DMS53 treated with DMSO at 0.1 percent for 48 hours (cell line): ENCODE data around the gene BST2.

ENCODE experiments used
- DNase-seq: peaks from one replicate; lab custom pipeline; 2025; ENCODE audit not compliant: unreplicated experiment; lab: John Stamatoyannopoulos, UW

BST2 gene

DNA sequence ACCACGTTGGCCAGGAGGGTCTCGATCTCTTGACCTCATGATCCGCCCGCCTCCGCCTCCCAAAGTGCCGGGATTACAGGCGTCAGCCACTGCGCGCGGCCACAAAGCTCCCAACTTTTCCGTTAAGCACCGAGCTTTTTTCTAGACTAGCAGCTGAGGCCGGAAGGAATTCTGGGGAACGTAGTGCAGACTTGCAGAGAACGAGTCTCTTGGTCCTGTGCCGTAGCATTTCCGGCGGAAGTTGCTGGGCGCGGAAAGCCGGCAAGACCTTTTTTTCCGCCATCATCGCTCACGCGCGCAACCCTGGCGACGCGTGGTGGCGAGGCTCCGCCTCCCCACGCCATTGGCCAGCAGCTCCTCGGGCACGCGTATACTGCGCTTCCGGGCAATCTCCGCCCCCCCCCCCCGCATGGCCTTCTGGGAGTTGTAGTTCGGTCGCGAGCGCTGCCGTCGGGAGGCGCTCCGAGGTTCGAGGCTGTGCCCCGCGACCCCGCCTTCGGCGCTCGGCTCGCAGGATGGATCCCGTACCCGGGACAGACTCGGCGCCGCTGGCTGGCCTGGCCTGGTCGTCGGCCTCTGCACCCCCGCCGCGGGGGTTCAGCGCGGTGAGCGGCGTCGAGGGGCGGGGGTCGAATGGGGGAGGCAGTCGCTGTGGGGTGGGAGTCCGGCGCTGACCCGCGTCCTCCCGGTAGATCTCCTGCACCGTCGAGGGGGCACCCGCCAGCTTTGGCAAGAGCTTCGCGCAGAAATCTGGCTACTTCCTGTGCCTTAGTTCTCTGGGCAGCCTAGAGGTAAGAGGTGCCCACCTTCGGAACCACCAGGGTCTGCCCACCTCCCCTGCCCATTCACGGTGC is 14.4 kb upstream of the BST2 start, which contains the start of gene MVB12A:
Gene MVB12A (plus strand): TSS at position 427 of the 854 bp plus-strand sequence. CDS start 89 bp downstream, at position 516.
- peak; percentile 88 for DNase-seq

- no peak for DNase-seq
Observed at GRCh38 chr19:17419154-17419620, 13.8 kb upstream of the BST2 start.

DNA sequence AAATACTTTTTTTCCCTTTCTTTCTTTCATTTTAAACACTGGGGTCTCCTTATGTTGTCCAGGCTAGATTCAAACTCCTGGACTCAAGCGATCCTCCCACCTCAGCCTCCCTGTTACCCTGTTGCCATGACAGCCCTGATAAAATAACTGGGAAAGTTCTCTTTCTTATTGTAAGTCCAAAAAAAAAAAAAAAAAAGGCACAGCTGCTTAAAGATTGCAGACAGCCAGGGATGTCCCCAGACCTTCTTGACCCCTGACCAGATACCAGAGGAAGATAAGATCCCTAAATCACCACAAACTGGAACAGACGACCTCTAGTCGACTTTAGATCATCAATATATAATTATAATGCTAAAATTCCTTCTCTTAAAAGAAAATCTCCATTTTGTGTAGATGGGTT is 13.3 kb upstream of the BST2 start:
- no peak for DNase-seq

DNA sequence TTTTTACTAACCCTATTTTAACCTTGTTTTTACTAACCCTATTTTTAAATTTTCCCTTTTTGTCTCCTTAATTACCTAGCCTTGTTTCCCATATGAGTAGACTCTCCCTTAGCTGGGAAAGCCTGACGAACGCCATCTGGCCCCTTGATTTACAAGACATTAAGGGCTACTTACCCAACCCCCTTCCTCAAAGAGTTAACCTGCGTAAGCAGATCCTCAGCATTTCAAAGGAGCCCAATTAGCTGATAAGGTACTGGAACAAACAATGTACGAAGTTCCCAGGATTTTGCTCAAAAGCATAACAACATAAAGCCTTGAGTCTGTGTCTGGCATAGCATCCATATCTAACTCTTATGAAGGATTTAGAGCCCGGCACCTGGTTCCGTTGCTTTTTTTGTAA is 9.7 kb upstream of the BST2 start:
- DNase-seq = no peak

- no peak for DNase-seq
Observed at GRCh38 chr19:17414097-17414496, 8.7 kb upstream of the BST2 start.

GRCh38 chr19:17411801-17412200 is 6.4 kb upstream of the BST2 start:
- DNase-seq = no peak

DNA sequence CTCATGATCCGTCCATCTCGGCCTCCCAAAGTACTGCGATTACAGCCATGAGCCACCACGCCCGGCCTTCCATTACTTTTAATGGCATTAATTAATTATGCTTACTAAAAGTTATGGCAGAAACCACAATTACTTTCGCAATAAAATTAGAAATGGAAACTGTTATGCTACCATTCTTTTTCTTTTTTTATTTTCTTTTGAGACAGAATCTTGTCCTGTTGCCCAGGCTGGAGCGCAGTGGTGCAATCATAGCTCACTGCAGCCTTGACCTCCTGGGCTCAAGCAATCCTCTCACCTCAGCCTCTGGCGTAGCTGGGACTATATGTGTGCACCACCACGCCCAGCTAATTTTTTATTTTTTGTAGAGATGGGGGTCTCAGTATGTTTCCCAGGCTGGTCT is 4.6 kb upstream of the BST2 start:
- DNase-seq = no peak

- no peak for DNase-seq
Observed at GRCh38 chr19:17406887-17407196, 1.4 kb upstream of the BST2 start.

- no peak for DNase-seq
Observed at GRCh38 chr19:17406046-17406886, 836 bp upstream of the BST2 start.

DNA sequence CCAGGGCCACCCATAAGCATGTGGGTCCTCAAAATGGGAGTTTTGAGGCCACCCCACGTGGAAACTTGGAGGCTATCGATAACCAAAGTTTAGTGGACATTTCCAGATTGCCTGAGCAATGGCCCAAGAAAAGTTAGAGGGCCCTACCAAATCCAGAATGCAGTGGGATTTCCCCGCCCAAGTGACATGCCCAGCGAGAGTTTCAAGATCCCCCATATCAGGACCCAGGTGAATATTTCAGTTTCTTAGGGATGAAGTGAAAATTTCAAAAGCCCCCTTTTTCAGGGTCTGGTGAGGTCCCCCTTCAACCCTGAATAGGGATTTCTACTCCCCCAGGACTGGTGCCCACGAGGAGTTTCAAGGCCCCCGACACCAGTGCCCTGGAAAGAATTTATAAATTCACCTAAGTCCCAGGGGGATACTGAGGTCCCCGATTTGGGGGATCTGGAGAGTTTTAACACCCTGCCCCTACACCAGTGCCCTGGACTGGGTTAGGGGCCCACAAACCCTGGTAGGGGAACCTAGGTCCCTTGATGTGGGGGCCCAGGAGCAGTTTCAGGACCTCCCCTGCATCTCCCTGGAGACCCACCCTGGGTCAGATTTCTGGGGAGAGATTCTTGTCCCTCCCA is 695 bp downstream of the BST2 start:
- no peak for DNase-seq

DNA sequence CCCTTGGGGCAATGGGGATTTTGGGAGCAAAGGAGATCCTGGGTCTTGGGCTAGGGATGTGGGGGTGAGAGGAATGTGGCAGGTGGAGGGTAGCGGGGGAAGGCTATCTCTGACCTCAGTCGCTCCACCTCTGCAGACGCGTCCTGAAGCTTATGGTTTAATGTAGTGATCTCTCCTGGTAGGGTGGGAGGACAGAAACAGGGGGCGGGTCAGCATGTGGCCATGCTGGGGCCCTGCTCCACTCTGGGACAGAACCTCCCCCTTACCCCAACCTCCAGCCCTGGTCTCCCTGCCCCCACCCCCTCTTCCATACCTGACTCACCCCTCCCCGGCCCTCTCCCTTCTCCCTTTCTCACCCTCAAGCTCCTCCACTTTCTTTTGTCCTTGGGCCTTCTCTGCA is 1.4 kb downstream of the BST2 start:
- no peak for DNase-seq

GRCh38 chr19:17402982-17403855 is 2.2 kb downstream of the BST2 start:
- no peak for DNase-seq

DNA sequence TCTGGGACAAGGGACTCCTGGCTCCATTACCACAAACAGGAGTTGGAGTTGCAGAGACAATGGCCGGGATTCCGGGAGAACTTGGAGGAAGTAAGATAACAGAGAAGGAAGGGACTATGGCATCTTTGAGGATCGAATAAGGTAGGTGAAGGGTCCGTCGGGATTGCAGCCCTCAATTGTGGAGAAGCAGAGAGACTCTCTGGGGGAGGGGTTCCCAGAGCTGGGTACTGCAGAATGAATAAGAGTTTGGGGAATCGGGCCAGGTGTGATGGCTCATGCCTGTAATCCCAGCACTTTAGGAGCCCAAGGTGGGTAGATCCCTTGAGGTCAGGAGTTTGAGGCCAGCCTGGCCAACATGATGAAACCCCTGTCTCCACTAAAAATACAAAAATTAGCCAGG is 3.8 kb downstream of the BST2 start:
- DNase-seq = no peak

GRCh38 chr19:17398902-17399527 is 6.4 kb downstream of the BST2 start:
- DNase-seq = no peak

- no peak for DNase-seq
Observed at GRCh38 chr19:17394891-17395415, 10.5 kb downstream of the BST2 start.

DNA sequence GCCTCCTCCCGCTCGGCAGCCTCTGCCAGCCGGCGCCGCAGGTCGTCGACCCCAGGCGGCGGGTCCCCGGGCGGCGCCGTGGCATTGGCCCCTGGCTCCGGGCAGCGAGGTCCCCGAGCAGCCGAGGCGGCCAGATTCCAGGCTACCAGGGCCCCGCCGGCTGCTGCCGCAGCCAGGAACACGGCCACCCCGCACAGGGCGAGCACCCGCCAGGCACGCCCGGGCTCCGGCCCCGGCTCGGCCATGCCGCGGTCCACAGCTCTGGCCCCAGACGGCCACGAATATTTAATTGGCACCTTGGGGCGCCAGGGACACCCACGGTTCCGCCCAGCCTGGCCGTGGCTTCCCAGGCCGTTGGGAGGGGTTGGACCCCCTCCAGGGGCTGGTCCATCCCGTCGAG is 11.5 kb downstream of the BST2 start, which contains the start of gene CCDC194:
Gene CCDC194 (minus strand): TSS at position 283 of the 400 bp plus-strand sequence. CDS start 38 bp downstream, at position 245.
- DNase-seq = no peak

- DNase-seq = no peak
Observed at GRCh38 chr19:17393002-17393401, 12.4 kb downstream of the BST2 start.

DNA sequence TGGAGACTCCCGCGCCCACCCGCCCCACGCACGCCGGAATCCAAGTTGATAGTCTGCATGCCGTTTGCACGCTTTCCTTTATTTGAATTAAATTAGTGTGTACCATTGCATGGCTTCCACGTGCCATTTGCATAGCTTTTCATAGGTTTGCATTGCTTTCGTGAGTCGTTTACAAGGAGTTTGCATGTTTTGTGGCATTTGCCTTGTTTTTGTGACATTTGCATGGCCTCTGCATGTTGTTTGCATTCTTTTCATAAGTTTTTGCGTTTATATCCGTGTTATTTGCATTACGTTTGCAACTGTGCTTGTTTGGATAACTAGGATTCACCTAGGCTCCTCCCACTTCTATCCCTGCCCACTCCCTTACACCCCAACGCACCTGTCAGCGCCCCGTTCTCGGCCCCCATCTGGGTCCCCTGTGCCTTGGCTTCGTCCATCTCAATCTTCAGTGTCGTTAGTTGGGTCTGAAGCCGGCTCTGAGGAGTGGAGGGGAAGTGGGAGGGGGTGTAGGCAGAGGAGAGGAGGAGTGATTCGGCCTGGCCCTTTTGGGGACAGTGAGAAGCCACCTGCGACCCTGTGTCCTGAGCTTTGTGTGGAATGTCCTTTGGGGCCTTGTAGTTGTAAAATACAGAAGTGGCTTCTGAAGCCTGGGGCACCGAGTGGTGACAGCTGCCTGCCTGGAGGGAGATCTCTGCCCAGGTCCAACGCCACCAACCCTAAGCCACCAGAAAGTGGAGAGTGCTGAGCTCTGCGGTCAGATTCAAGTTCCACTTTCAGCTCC is 13.9 kb downstream of the BST2 start:
- no peak for DNase-seq
